IMR-90 (cell line): Measurements from ENCODE around the gene ATP12A.

Source experiments
- BHLHE40 ChIP-seq: fragments of 150-350 bp; IDR thresholded peaks from 2 replicates; pipeline ENCODE4 v1.6.1; 2016; ENCODE audit warnings: mild to moderate bottlenecking, low read depth, low read length
- CTCF ChIP-seq: conservative IDR thresholded peaks from 2 replicates; pipeline ENCODE4 v1.5.1; 2012; ENCODE audit warnings: mild to moderate bottlenecking, low read depth, low read length, improper control_type of control experiment
- MAFK ChIP-seq: IDR thresholded peaks from 2 replicates; pipeline ENCODE4 v1.6.1; 2012; ENCODE audit warnings: low read depth, low read length, improper control_type of control experiment
- MXI1 ChIP-seq: IDR thresholded peaks from 2 replicates; pipeline ENCODE4 v1.6.1; 2012; ENCODE audit warnings: low read depth, mild to moderate bottlenecking, low read length, moderate library complexity, borderline replicate concordance
- POLR2A ChIP-seq: IDR thresholded peaks from 2 replicates; pipeline ENCODE4 v1.6.1; 2012; ENCODE audit warnings: mild to moderate bottlenecking, low read depth, low read length

DNA sequence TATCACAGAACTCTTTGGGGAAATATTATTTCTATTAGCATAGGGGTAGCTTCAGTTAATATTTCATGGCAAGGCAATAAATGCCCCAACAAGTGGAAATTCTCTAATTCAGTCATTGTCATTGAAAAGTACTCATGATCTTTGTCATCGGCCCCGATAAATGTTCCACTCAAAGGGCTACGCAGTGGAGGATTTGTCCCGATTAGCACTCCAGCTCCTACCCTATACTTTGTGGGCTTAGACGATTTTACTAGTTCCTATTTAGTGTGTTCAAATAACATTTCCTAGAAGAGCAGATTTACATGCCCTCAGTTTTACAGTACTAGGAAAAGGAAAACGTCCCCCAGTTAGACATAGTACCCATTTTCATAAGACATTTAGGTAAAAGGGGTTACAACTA, 38.0 kb upstream of the ATP12A start:
- TF ChIP-seq MAFK = no peak
- TF ChIP-seq CTCF = no peak
- TF ChIP-seq POLR2A = no peak
- no peak for TF ChIP-seq MXI1
- TF ChIP-seq BHLHE40 = no peak
